Measurements from ENCODE around the gene CAPG.

GRCh38 chr2:85390941-85391669 is 19.1 kb downstream of the CAPG start:
- TF ChIP-seq REST (IDR thresholded peaks at IDR 0.05; ENCODE audit: insufficient read depth in 1 of 2, low read depth in 2 of 2, low read length in 1 of 2) (no peak), CTCF (IDR thresholded peaks at IDR 0.05) (peak; percentile 94), POLR2AphosphoS5 (IDR thresholded peaks at IDR 0.05; ENCODE audit: low read depth, low read length) (peak; percentile 30; the same call in 1 of the 2 replicates)

Measured in Panc1 (cell line).